Placental epithelial cell (primary cell): Measurements from ENCODE around the gene FUNDC1. TPM values are rescaled to one million over a fixed set of nuclear protein-coding genes. Genes with fewer than 3 reads are reported as not detected.

Experiments
- total RNA-seq: library from RNA; depleted of rRNA; stranded (reverse); fragments of >200 nt; gene quantifications from 2 replicates; pipeline ENCODE4 v1.2.3, GENCODE V29; 2012

Gene FUNDC1, protein sequence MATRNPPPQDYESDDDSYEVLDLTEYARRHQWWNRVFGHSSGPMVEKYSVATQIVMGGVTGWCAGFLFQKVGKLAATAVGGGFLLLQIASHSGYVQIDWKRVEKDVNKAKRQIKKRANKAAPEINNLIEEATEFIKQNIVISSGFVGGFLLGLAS
- 11.2 and 13.3 TPM in 2 replicates for total RNA-seq

DNA sequence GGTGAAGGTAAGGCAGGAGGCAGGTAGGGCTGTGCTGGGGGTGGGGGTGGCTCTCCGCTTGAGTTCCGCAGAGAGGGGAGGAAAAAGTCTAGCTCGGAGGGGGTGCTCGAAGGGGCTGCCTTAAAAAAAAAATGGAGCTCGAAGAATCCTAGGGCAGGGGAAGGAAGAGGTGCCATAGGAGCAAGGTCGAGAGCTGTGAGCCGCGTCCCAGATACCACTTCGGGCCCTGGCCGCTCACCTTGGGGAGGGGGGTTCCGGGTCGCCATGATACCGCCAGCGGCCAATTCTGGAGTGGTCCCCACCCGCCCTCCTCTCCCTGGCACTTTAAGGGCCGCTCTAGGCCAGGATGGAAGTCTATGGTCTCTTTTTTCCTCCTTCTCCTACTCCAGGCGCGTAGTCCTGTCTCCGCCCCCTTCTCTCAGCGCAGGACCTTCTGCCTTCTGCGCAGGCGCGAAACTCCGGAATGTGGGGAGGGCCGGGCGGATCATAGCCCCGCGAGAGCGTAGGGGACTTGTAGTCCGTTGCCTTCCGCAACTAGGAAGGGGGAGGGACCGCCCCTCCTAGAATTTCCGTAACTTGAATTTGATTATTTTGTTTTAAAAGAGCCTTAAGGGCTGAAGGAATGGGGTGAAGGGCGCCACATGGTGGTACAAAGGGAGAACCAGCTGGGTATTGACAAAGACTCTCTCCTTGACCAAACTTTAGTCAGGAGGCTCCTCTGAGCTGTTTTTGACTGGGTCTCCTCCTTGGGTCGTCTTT, at the start of gene FUNDC1:
Gene FUNDC1, minus strand, starts transcription at position 293 of the 759 bp plus-strand sequence. Its CDS starts 27 bp downstream, at position 266.

Other genes with a start within 250 kb of the FUNDC1 start
- gene EFHC2, start 199.2 kb downstream of the FUNDC1 start, total RNA-seq = not detected in 2 replicates